ENCODE data around the gene RPP30.
"Not testable (repeated sequence)": the region's sequence is repeated elsewhere in the genome, so short reads cannot be mapped to it uniquely, and the experiment has no call there.

The RPP30 gene

GRCh38 chr10:90939648-90940047 lies 67.9 kb downstream of the RPP30 start:
- no peaks in the 10 kb centered on the region for H3K36me3 ChIP-seq (ENCODE audit: control insufficient read depth, insufficient read depth, low read length)
- no peak overlapping the region for H3K4me3 ChIP-seq (ENCODE audit: low read length)
- H3K4me1 ChIP-seq (ENCODE audit: control insufficient read depth, insufficient read depth, low read length), result peaks cover 4% of the 10 kb centered on the region
- H3K27me3 ChIP-seq (ENCODE audit: control insufficient read depth, insufficient read depth, low read length), result no peaks in the 10 kb centered on the region
- H3K9ac ChIP-seq (ENCODE audit: low read length), result no peak overlapping the region
- H3K27ac ChIP-seq (ENCODE audit: low read depth, low read length), result no peak overlapping the region

- H3K9ac ChIP-seq (ENCODE audit: low read length); H3K27me3 ChIP-seq (ENCODE audit: control insufficient read depth, insufficient read depth, low read length); H3K36me3 ChIP-seq (ENCODE audit: control insufficient read depth, insufficient read depth, low read length); H3K27ac ChIP-seq (ENCODE audit: low read depth, low read length); H3K4me1 ChIP-seq (ENCODE audit: control insufficient read depth, insufficient read depth, low read length); H3K4me3 ChIP-seq (ENCODE audit: low read length): not testable (repeated sequence)
Observed at GRCh38 chr10:90942980-90943379, 71.2 kb downstream of the RPP30 start.

GRCh38 chr10:90944749-90945148 lies 73.0 kb downstream of the RPP30 start:
- Histone ChIP-seq H3K27me3 (ENCODE audit: control insufficient read depth, insufficient read depth, low read length) (no peaks in the 10 kb centered on the region), H3K27ac (ENCODE audit: low read depth, low read length) (no peak overlapping the region), H3K9ac (ENCODE audit: low read length) (no peak overlapping the region), H3K36me3 (ENCODE audit: control insufficient read depth, insufficient read depth, low read length) (no peaks in the 10 kb centered on the region), H3K4me1 (ENCODE audit: control insufficient read depth, insufficient read depth, low read length) (no peaks in the 10 kb centered on the region), H3K4me3 (ENCODE audit: low read length) (no peak overlapping the region)

DNA sequence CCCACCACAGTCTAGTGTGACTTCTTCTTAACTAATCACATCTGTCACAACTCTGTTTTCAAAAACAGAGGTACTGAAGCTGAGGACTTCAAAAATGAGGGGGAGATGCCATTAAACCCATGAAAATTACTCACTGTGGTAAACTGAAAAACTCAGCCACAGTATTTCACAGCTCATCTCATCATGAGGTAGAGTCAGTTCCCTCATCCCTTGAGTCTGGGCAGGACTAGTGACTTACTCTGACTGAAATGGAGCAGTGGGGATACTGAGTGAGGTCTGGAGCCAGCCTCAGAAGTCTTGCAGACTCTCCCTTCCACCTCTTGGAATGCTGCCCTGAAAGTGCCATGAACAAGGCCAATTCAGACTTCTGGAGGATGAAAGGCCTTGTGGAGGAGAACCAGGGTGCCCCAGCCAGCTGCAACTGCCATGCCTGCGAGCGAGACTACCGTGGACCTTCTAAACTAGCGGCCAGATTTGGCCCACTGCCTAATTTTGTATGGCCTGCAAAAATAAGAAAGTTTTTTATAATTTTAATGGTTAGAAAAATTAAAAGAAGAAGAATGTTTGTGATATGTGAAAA lies 73.8 kb downstream of the RPP30 start:
- H3K27me3 ChIP-seq (ENCODE audit: control insufficient read depth, insufficient read depth, low read length), result no peaks in the 10 kb centered on the region
- H3K4me1 ChIP-seq (ENCODE audit: control insufficient read depth, insufficient read depth, low read length), result no peaks in the 10 kb centered on the region

DNA sequence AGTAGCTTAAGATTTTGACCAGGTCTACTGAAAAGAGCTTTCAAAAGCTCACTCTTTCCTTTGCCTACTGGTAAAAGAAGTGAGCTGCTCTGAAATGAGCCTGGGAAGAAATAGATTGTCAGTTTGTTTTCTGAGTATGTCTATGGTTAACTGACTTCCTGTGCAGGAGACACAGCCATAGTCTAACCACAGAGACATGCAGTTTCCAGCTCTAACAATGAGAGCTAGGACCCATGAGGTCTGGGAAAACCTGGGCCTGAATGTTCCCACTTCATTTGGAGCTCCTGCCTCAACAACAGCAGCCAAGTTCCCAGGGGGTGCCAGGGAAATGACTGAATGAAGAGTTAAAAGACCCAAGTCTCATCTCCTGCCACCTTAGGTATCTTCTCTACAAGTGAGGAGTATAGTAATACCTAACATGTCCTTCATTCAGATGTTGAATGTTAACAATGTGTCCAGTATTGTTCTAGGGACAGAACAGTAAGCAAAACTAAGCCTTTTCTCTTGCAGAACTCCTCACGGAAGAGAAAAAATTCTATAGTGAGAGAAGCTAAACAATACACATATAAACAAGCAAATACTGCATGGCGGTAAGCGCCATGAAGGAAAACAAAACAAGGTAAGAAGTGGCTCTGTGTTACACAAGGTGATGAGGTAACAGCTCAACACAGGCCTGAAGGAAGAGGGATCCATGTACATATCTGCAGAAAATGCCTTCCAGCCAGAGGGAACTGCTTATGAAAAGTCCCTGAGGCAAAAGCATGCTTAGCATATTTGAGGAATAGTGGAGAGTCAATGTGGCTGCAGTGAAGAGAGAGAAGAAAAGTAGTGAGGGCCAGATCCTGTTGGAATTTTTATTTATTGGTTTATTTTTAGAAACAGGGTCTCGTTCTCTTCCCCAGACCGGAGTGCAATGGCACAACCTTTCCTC lies 75.5 kb downstream of the RPP30 start:
- H3K4me3 ChIP-seq (ENCODE audit: low read length), result no peak overlapping the region
- H3K36me3 ChIP-seq (ENCODE audit: control insufficient read depth, insufficient read depth, low read length), result no peaks in the 10 kb centered on the region
- no peaks in the 10 kb centered on the region for H3K4me1 ChIP-seq (ENCODE audit: control insufficient read depth, insufficient read depth, low read length)
- H3K27me3 ChIP-seq (ENCODE audit: control insufficient read depth, insufficient read depth, low read length), result no peaks in the 10 kb centered on the region
- H3K9ac ChIP-seq (ENCODE audit: low read length), result no peak overlapping the region
- H3K27ac ChIP-seq (ENCODE audit: low read depth, low read length), result no peak overlapping the region

More for the DNA sequence above, 73.8 kb downstream of the RPP30 start:
- Histone ChIP-seq H3K27ac (ENCODE audit: low read depth, low read length) (no peak overlapping the region), H3K9ac (ENCODE audit: low read length) (no peak overlapping the region), H3K4me3 (ENCODE audit: low read length) (no peak overlapping the region), H3K36me3 (ENCODE audit: control insufficient read depth, insufficient read depth, low read length) (no peaks in the 10 kb centered on the region)
